NCI-H2029 treated with DMSO at 0.1 percent for 48 hours (cell line): ENCODE measurements around the gene MPPED1.
A peak's percentile ranks its signal among the peaks of the same experiment; 100 is the strongest.

Source experiments
- DNase-seq: peaks from one replicate; lab custom pipeline; 2025; lab: John Stamatoyannopoulos, UW

The MPPED1 gene

DNA sequence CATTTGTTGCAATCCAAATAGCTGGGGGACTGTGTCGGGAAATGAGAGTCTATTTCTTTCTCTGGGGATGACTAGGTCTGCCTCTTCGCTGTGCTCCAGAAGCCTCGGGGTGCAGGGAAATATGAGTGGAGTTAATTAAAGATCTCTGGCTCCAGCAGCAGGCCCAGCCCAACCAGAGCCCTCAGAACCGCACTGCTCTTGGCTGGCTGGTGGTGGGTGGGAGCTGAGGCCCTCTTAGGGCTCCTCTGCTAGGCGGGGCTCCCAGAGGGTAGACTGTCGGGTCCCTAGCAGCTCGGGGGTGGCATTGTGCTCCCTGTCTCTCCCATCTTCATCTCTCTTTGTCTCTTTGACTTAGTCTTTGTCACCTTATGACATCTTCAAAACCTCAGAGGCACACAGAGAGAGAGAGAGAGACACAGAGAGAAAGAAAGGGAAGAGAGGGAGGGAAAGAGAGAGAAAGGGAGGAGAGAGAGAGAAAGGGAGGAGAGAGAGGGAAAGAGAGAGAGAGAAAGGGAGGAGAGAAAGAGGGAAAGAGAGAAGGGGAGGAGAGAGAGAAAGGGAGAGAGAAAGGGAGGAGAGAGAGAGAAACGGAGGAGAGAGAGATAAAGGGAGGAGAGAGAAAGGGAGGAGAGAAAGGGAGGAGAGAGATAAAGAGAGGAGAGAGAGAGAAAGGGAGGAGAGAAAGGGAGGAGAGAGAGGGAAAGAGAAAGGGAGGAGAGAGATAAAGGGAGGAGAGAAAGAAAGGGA, 20.2 kb downstream of the MPPED1 start:
- no peak for DNase-seq

DNA sequence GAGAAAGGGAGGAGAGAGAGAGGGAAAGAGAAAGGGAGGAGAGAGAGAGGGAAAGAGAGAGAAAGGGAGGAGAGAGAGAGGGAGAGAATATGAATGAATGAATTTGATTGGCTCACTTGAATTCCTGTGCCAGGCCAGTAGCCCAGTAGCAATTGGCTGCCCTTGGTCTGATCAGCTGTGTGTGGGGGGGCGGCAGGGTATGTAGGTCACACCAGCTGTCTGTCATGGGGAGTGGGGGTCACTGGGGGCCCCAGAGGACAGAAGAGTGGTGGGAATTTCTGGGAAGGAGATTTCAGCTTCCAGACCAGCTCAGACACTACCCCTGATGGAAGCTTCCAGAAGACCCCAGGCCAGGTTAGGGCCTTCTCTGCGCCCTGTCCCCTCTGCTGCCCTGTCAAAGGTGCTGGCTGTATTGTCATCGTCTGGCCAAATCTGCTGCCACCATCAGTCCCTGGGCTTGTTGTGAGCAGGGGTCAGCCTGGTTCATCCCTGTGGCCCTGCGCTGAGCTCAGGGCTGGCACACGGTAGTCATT, 21.1 kb downstream of the MPPED1 start:
- DNase-seq, result no peak

DNA sequence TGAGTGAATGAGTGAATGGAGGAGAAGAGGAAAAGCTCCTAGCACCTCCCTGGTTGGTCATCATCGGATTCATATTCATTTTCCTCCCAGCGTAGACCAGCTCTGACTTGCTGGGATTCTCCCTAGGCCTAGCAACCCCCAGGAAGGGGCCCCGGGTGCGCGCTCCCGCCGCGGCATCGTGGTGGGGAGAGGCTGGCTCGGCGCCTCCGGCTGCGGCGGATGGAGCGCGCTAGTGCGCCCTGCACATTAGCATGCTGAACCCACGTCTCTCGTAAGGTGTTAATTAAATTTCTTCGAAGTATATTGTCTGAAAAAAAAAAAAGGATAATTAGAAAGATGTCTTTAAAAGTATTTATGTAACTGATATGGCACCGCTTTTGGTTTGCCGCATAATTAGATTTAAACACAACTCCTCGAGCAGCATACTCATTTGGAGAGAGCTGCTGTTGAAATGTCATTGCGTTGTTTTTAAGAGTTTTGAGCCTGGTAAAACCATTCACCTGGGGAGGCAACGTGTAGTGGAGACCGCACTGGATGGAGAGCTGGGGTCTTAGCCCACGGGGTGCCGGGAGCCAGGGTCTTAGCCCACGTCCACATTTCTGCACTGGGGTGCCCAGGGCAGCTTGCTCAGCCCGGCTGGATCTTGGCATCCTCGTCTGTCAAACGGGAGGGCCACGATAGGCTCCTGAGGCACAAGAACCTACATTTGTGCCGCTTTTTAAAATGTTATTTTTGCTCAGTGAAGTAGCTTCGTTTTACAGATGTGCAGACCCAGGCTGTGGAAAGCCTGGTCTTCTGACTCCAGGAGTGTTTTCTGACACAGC, 21.8 kb downstream of the MPPED1 start:
- no peak for DNase-seq

DNA sequence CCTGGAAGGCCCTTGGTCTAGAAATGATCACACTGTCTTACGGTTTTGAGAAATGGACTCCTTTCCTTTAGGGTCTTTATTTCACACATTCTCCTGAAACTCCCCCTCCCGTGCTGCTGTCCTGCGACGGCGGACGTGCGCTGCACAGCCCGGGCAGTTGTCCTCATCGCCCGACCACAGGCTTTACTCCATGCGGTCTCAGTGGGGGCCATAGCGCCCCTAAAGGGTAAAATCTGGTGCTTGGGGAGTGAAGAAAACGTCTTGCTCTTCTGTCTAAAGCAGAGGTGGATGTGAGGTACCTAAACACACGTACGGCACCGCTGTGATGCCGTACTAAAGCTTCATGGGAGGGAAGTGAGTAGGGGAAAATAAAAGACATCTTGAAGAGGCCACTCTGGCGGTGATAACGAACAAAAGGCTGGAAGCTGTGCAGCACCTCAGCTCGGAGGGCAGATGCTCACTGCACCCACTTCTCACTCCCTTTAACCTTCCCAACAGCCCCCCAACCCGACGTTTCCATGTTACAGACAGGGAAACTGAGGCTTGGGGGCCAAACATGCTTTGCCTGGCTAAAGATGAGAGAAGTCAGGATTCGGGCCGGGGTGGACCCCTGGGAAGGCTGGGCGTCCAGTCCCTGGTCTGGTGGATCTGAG, 22.6 kb downstream of the MPPED1 start:
- DNase-seq, result no peak

- DNase-seq, result no peak
Measured at GRCh38 chr22:43434928-43435311, 23.1 kb downstream of the MPPED1 start.

- DNase-seq, result peak; percentile 78
Measured at GRCh38 chr22:43435851-43436811, 24.3 kb downstream of the MPPED1 start.

GRCh38 chr22:43436868-43437267, 25.1 kb downstream of the MPPED1 start:
- DNase-seq, result no peak

- no peak for DNase-seq
Measured at GRCh38 chr22:43437871-43438475, 26.2 kb downstream of the MPPED1 start.

DNA sequence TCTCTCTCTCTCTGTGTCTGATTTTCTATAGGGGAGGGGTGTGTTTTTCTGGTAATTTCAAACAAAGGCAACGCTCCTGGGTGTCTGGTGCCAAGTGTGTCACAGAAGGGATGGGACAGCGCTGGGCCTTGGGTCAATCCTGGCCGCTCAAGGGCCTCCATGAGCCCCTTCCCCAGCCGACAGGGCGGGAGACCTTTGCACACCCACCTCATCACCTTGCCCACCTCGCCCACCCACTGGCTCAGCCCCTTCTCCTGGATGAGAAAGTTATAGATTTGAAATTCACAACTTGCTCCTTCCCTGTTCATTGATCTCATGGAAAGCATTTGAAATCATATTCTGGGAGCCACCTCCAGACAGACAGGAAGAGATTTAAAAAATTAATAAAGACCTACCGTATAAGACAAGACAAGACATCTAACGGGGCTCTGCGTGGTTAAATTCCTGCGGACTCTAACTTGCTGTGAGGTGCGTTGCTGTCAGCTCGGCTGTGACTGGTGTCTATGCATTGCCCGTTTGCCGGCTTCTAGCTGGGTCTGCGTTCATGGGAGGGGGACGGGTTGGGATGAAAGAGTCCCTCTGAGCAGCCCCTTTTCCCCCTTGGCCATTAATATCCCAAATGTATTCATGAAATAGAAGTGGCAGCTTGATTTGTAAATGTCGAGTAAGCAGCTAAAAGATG, 27.0 kb downstream of the MPPED1 start:
- no peak for DNase-seq

GRCh38 chr22:43439368-43440103, 27.7 kb downstream of the MPPED1 start:
- no peak for DNase-seq

DNA sequence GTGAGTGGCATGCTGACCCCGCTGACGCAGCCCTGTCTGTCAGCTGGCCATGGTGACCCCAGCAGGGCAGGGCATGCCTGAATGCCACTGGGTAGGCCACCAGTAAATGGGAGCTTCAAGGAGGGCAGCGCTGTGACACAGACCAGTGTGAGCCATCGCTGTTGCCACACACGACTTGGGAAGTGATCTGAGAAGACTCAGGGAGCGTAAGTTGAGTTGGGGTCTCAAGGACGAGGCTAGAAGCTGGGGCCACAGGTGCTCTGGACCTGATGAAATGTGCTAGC, 28.2 kb downstream of the MPPED1 start:
- DNase-seq, result no peak

DNA sequence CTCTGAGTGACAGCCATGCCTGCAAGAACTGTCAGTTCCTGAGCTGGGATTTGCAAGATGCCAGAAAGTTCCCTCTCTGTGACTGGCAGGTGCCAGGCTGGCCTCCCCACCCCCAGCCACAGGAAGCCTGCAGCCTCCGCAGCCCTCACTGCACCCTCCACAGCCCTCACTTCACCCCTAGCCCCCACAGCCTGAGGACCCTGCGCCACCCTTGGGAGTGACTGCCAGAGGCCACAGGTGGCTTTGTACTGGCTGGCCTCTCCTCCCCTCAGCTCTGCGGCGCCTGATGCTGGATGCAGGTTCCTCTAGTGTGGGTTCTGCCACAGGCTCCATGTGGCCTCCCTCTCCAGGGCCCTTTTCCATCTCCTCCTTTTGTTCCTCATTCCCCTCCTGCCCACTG, 28.7 kb downstream of the MPPED1 start:
- DNase-seq, result no peak

GRCh38 chr22:43441216-43441615, 29.4 kb downstream of the MPPED1 start:
- no peak for DNase-seq

DNA sequence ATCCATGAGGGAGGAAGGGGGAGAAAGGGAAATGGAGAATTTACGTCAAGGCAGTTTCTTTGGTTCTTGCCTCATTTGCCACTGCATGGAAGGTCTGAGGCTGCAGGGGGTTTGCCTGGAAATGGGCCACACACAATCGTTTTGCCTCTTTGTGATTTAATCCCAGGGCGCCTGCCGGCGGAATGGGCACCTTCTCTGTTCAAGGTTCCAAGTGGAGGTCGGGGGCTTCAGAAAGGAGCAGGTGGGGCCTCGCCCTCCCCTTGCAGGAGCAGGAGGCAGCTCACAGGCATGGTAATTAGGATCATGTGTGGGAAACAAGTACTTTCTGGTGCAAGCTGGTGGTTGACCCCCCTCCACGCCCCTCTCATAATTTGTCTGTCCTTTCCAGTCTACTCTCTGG, 29.9 kb downstream of the MPPED1 start:
- DNase-seq, result no peak

DNA sequence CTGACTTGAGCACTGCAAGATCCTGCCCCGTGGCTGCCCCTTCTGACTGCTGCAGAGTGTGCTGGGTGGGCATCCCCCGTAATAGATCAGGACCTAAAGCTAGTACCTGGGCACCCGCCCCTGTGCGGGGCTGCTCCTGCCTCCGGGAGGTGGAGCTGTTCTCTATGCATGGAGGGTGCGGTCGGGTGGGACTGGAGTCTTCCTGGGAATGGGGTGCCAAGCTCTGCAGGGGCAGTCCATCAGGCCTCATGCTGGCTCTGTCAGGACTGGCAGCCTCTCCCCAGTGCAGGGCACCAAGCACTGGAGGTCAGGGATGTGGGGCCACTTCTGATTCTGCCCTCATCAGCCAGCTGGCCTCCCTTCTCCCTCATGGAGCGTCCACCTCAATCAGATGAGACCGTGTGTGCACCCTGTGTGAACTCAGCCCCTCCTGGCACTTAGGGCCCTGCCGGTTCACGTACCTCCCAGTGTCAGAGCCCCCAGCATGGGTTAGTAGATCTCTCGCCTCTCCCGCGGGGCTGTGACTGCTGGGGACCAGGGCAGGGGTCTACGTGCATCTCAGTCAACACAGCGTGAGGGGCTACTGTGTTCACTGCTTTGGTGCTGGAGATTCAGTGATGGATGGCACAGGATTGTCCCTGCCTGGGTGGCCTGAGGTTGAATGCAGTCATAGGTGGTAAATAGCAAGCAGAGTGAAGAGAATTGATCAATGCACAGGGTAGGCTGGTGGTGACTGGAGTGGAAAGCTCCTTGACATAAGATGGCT, 30.8 kb downstream of the MPPED1 start:
- no peak for DNase-seq

- no peak for DNase-seq
Measured at GRCh38 chr22:43443152-43443471, 31.3 kb downstream of the MPPED1 start.

GRCh38 chr22:43446037-43446803, 34.4 kb downstream of the MPPED1 start:
- no peak for DNase-seq

GRCh38 chr22:43446916-43447315, 35.1 kb downstream of the MPPED1 start:
- peak; percentile 86 for DNase-seq

- peak; percentile 92 for DNase-seq
Measured at GRCh38 chr22:43447380-43447779, 35.6 kb downstream of the MPPED1 start.
